Measurements from ENCODE around the gene TUBB. TPM values are rescaled to one million over a fixed set of nuclear protein-coding genes. Genes with fewer than 3 reads are reported as not detected.

The TUBB gene
- total and polyA plus RNA-seq, 9 of the 15 experiments (the other 6 are each of a cell fraction or from before 2014, with no cell fraction given): 971 to 2,870 (median 1,478) TPM

GRCh38 chr6:30672445-30673253, 47.5 kb upstream of the TUBB start, which contains the start of gene DHX16 (continued):
- TF ChIP-seq ZNF407 (IDR thresholded peaks at IDR 0.05; ENCODE audit: low read depth): peak; percentile 98
- no peak for TF ChIP-seq DLX4 (CRISPR knock-in tag; IDR thresholded peaks at IDR 0.05)
- TF ChIP-seq CREB5 (CRISPR knock-in tag; IDR thresholded peaks at IDR 0.05): no peak
- TF ChIP-seq EP400 (IDR thresholded peaks at IDR 0.05): peak; percentile 72
- TF ChIP-seq TRIM28 (IDR thresholded peaks at IDR 0.05): peak; percentile 35; the same call in 1 of the 2 replicates
- 0 out of 2 replicates have a peak, but pooled peaks have one; percentile 45 for TF ChIP-seq CREB1 (IDR thresholded peaks at IDR 0.05)
- TF ChIP-seq CREB1 (CRISPR knock-in tag; IDR thresholded peaks at IDR 0.05): 0 out of 2 replicates have a peak, but pooled peaks have one; percentile 16
- no peak for TF ChIP-seq NCOA1 (IDR thresholded peaks at IDR 0.05; ENCODE audit: low read depth)
- TF ChIP-seq POLR2A (conservative IDR thresholded peaks at IDR 0.05): peak; percentile 81
- TF ChIP-seq STAT6 (CRISPR knock-in tag; IDR thresholded peaks at IDR 0.05): peak; percentile 75
- 0 out of 2 replicates have a peak, but pooled peaks have one; percentile 51 for TF ChIP-seq TARDBP (IDR thresholded peaks at IDR 0.05)
- peak; percentile 80 for TF ChIP-seq E2F8 (IDR thresholded peaks at IDR 0.05; ENCODE audit: low read depth, partially characterized antibody)

All from K562 (cell line).